ENCODE results near the gene CRIM1. TPM values are rescaled to one million over a fixed set of nuclear protein-coding genes. Genes with fewer than 3 reads are reported as not detected.

Gene CRIM1
- total RNA-seq, 2 donors from 2014 or later: 55.7 to 90.7 TPM

- Histone ChIP-seq H3K4me1 (no peaks in the 10 kb centered on the region), H3K36me3 (no peaks in the 10 kb centered on the region), H3K27ac (no peak overlapping the region), H3K9me3 (no peaks in the 10 kb centered on the region), H3K4me3 (no peak overlapping the region), H3K27me3 (no peaks in the 10 kb centered on the region), H3K9ac (ENCODE audit: low read depth in 2 of 2, low read length in 2 of 2) (no peak overlapping the region)
- no peak for DNase-seq
- no peak for TF ChIP-seq CTCF (IDR thresholded peaks at IDR 0.05)
- intact Hi-C loops (cut with DNase I): no loop called here
Observed at GRCh38 chr2:36469106-36469477, 113.5 kb downstream of the CRIM1 start.

- H3K27ac ChIP-seq: no peak overlapping the region
- intact Hi-C loops (cut with DNase I): no loop called here
Observed at GRCh38 chr2:36469710-36470109, 114.1 kb downstream of the CRIM1 start.

GRCh38 chr2:36473230-36473629, 117.7 kb downstream of the CRIM1 start:
- no peak overlapping the region for H3K27ac ChIP-seq
- H3K9ac ChIP-seq (ENCODE audit: low read depth in 2 of 2, low read length in 2 of 2): no peak overlapping the region
- H3K4me1 ChIP-seq: no peaks in the 10 kb centered on the region
- DNase-seq: no peak
- intact Hi-C loops (cut with DNase I): no loop called here
- H3K4me3 ChIP-seq: no peak overlapping the region
- no peaks in the 10 kb centered on the region for H3K9me3 ChIP-seq
- no peaks in the 10 kb centered on the region for H3K36me3 ChIP-seq
- no peak for TF ChIP-seq CTCF (IDR thresholded peaks at IDR 0.05)
- no peaks in the 10 kb centered on the region for H3K27me3 ChIP-seq

More at GRCh38 chr2:36469710-36470109, 114.1 kb downstream of the CRIM1 start:
- Histone ChIP-seq H3K27me3 (no peaks in the 10 kb centered on the region), H3K9me3 (no peaks in the 10 kb centered on the region), H3K9ac (ENCODE audit: low read depth in 2 of 2, low read length in 2 of 2) (no peak overlapping the region), H3K36me3 (no peaks in the 10 kb centered on the region), H3K4me3 (no peak overlapping the region), H3K4me1 (no peaks in the 10 kb centered on the region)
- no peak for DNase-seq
- TF ChIP-seq CTCF (IDR thresholded peaks at IDR 0.05): no peak

GRCh38 chr2:36476411-36476810, 120.8 kb downstream of the CRIM1 start:
- no peak overlapping the region for H3K4me3 ChIP-seq
- H3K4me1 ChIP-seq: no peaks in the 10 kb centered on the region
- TF ChIP-seq CTCF (IDR thresholded peaks at IDR 0.05): no peak
- no peak overlapping the region for H3K9ac ChIP-seq (ENCODE audit: low read depth in 2 of 2, low read length in 2 of 2)
- no peaks in the 10 kb centered on the region for H3K36me3 ChIP-seq
- H3K27ac ChIP-seq: no peak overlapping the region
- DNase-seq: no peak
- no peaks in the 10 kb centered on the region for H3K9me3 ChIP-seq
- H3K27me3 ChIP-seq: no peaks in the 10 kb centered on the region
- intact Hi-C loops (cut with DNase I): no loop called here

- Histone ChIP-seq H3K9ac (ENCODE audit: low read depth in 2 of 2, low read length in 2 of 2) (no peak overlapping the region), H3K36me3 (no peaks in the 10 kb centered on the region), H3K4me1 (no peaks in the 10 kb centered on the region), H3K27me3 (no peaks in the 10 kb centered on the region), H3K4me3 (no peak overlapping the region), H3K9me3 (no peaks in the 10 kb centered on the region), H3K27ac (no peak overlapping the region)
- TF ChIP-seq CTCF (IDR thresholded peaks at IDR 0.05): no peak
- no peak for DNase-seq
- intact Hi-C loops (cut with DNase I): no loop called here
Observed at GRCh38 chr2:36477315-36477714, 121.7 kb downstream of the CRIM1 start.

GRCh38 chr2:36477746-36478145, 122.2 kb downstream of the CRIM1 start:
- no peak for DNase-seq
- no peak for TF ChIP-seq CTCF (IDR thresholded peaks at IDR 0.05)
- Histone ChIP-seq H3K9me3 (no peaks in the 10 kb centered on the region), H3K27me3 (no peaks in the 10 kb centered on the region), H3K4me1 (no peaks in the 10 kb centered on the region), H3K27ac (no peak overlapping the region), H3K9ac (ENCODE audit: low read depth in 2 of 2, low read length in 2 of 2) (no peak overlapping the region), H3K36me3 (no peaks in the 10 kb centered on the region), H3K4me3 (no peak overlapping the region)
- intact Hi-C loops (cut with DNase I): no loop called here
